Colonic mucosa (tissue), 4 donors: Measurements from ENCODE around the gene CLASP2. TPM values are rescaled to one million over a fixed set of nuclear protein-coding genes. Genes with fewer than 3 reads are reported as not detected.

Source experiments
- DNase-seq: peaks from one replicate; pipeline ENCODE4 v3.0.0-alpha.2; 2020
- H3K27ac ChIP-seq: fragments of 200-600 bp; one replicate; pipeline ENCODE4 v1.8.0; 2021
- H3K27me3 ChIP-seq: fragments of 200-600 bp; one replicate; pipeline ENCODE4 v1.8.0; 2021
- H3K36me3 ChIP-seq: fragments of 200-600 bp; one replicate; pipeline ENCODE4 v1.8.0; 2021
- H3K4me1 ChIP-seq: fragments of 200-600 bp; one replicate; pipeline ENCODE4 v1.8.0; 2021; ENCODE audit warnings: mild to moderate bottlenecking
- H3K4me3 ChIP-seq: fragments of 200-600 bp; one replicate; pipeline ENCODE4 v1.8.0; 2021
- H3K9ac ChIP-seq, 2 donors: one replicate each; pipeline ENCODE4 v1.7.0; 2013; ENCODE audit warnings: control low read depth in 2 of 2, low read depth in 2 of 2, low read length in 2 of 2
- H3K9me3 ChIP-seq: fragments of 200-600 bp; one replicate; pipeline ENCODE4 v1.8.0; 2021
- CTCF ChIP-seq: fragments of 200-600 bp; IDR thresholded peaks from one replicate; pipeline ENCODE4 v1.8.0; 2022; ENCODE audit warnings: antibody characterized with exemption, mild to moderate bottlenecking
- intact Hi-C: fragments of 100-400 bp; cut with DNase I; formaldehyde crosslinking; loops from one replicate; pipeline ENCODE4 v1.14.1; 2022
- total RNA-seq, 2 donors: library from RNA; stranded (reverse); fragmentation: NEBNext Ultra II Directional in 1 of 2; extraction: Animal tissue kit (Norgen Biotek cat#: 25700) in 1 of 2; gene quantifications; one replicate each; pipeline ENCODE4 v1.2.1, GENCODE V29; 2021
- donor health status: healthy.
- donor health status: DM: no; HTN: no; CAD: no.
- donor health status: DM: no; HTN: no; CAD: no.

CLASP2 gene
- total RNA-seq, 2 donors from 2014 or later: 37.4 to 40.9 TPM

- no peak for TF ChIP-seq CTCF
- no peak for DNase-seq
- no peaks in the 10 kb centered on the region for H3K4me1 ChIP-seq
- H3K9me3 ChIP-seq: no peaks in the 10 kb centered on the region
- H3K9ac ChIP-seq: no peak overlapping the region
- no peak overlapping the region for H3K27ac ChIP-seq
- H3K27me3 ChIP-seq: no peaks in the 10 kb centered on the region
- intact Hi-C loops: no loop called here
- H3K4me3 ChIP-seq: no peak overlapping the region
- H3K36me3 ChIP-seq: no peaks in the 10 kb centered on the region
Measured at GRCh38 chr3:33648793-33649192, 69.3 kb downstream of the CLASP2 start.

- H3K27me3 ChIP-seq: no peaks in the 10 kb centered on the region
- no peak overlapping the region for H3K4me3 ChIP-seq
- H3K27ac ChIP-seq: no peak overlapping the region
- intact Hi-C loops: no loop called here
- H3K4me1 ChIP-seq: no peaks in the 10 kb centered on the region
- H3K9ac ChIP-seq: no peak overlapping the region
- DNase-seq: no peak
- no peaks in the 10 kb centered on the region for H3K9me3 ChIP-seq
- H3K36me3 ChIP-seq: no peaks in the 10 kb centered on the region
- TF ChIP-seq CTCF: no peak
Measured at GRCh38 chr3:33646406-33646805, 71.6 kb downstream of the CLASP2 start.

GRCh38 chr3:33645060-33645647, 72.9 kb downstream of the CLASP2 start:
- Histone ChIP-seq H3K36me3 (no peaks in the 10 kb centered on the region), H3K9me3 (no peaks in the 10 kb centered on the region), H3K9ac (no peak overlapping the region), H3K4me1 (no peaks in the 10 kb centered on the region), H3K4me3 (no peak overlapping the region), H3K27me3 (no peaks in the 10 kb centered on the region), H3K27ac (no peak overlapping the region)
- no peak for TF ChIP-seq CTCF
- intact Hi-C loops: no loop called here
- DNase-seq: no peak

- intact Hi-C loops: no loop called here
- Histone ChIP-seq H3K36me3 (no peaks in the 10 kb centered on the region), H3K4me1 (no peaks in the 10 kb centered on the region), H3K4me3 (no peak overlapping the region), H3K27ac (no peak overlapping the region), H3K9ac (no peak overlapping the region), H3K27me3 (no peaks in the 10 kb centered on the region), H3K9me3 (no peaks in the 10 kb centered on the region)
- TF ChIP-seq CTCF: no peak
- no peak for DNase-seq
Measured at GRCh38 chr3:33644582-33644981, 73.5 kb downstream of the CLASP2 start.

- H3K9me3 ChIP-seq: no peaks in the 10 kb centered on the region
- no peaks in the 10 kb centered on the region for H3K4me1 ChIP-seq
- no peak overlapping the region for H3K9ac ChIP-seq
- H3K27me3 ChIP-seq: no peaks in the 10 kb centered on the region
- no peak overlapping the region for H3K27ac ChIP-seq
- H3K4me3 ChIP-seq: no peak overlapping the region
- DNase-seq: no peak
- H3K36me3 ChIP-seq: no peaks in the 10 kb centered on the region
- intact Hi-C loops: no loop called here
- TF ChIP-seq CTCF: no peak
Measured at GRCh38 chr3:33642806-33643205, 75.2 kb downstream of the CLASP2 start.
